ENCODE measurements around the gene HM13. TPM values are rescaled to one million over a fixed set of nuclear protein-coding genes. Genes with fewer than 3 reads are reported as not detected.

The HM13 gene
- total RNA-seq, 1 experiment from 2014 or later = 272 TPM

DNA sequence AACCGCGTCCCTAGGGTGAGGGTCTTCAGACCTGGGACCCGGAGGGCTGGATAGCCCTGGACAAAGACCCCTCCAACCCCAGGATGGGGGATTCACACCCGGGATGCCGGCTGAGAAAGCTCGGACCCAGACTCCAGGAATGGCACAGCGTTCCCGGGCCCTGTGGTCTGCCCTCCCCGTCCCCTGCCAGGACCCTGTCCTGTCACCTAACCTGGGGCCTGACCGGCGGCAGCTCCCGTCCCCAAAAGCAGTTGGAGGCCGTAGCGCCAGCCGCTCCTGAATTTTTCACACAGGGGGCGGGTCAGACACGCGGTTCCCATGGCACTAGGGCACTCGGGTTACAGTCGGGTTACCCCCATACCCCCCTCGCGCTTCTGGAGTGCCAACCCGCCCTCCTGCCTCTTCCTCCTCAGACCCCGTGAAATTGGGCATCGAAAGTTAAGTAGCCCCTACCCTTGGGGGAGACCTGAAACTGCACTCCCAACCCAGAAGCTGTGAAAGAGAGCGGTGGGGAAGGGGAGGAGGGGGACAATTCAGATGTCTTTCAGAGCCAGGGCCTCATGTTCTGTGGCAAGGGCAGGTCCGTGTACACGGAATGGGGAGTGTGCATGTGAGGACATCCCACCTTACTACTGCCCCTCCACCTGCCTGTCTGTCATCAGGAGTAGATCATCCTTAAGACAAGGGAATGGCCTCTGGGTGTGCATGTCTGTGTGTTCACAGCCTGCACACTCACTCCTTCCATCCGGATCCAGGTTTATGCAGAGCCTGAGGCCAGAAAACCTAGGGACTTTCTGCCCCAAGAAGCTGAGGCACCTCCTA, 38.6 kb upstream of the HM13 start:
- Histone ChIP-seq H4K20me1 (ENCODE audit: insufficient read depth) (no peaks in the 10 kb centered on the region), H3K9me2 (ENCODE audit: insufficient read depth) (no peaks in the 10 kb centered on the region), H3K4me2 (no peak overlapping the region), H3K36me3 (ENCODE audit: low read depth) (no peaks in the 10 kb centered on the region), H3K4me1 (replicated peaks; ENCODE audit: insufficient read depth) (peaks cover 8% of the 10 kb centered on the region; the same call in 1 of the 2 replicates), H2AFZ (no peak overlapping the region), H3K27me3 (ENCODE audit: insufficient read depth, low read depth) (peaks cover 23% of the 10 kb centered on the region), H3K9me3 (ENCODE audit: insufficient read depth, low read depth) (no peaks in the 10 kb centered on the region), H3K27ac (no peak overlapping the region), H3K79me2 (ENCODE audit: low read depth) (no peaks in the 10 kb centered on the region), H3K4me3 (no peak overlapping the region), H3F3A (ENCODE audit: insufficient read depth, low read depth) (peaks cover 5% of the 10 kb centered on the region; the same call in 1 of the 2 replicates)
- DNase-seq = no peak
- intact Hi-C loops (cut with micrococcal nuclease; ENCODE audit: unreplicated experiment) = no loop called here
- TF ChIP-seq, protein P1, sequence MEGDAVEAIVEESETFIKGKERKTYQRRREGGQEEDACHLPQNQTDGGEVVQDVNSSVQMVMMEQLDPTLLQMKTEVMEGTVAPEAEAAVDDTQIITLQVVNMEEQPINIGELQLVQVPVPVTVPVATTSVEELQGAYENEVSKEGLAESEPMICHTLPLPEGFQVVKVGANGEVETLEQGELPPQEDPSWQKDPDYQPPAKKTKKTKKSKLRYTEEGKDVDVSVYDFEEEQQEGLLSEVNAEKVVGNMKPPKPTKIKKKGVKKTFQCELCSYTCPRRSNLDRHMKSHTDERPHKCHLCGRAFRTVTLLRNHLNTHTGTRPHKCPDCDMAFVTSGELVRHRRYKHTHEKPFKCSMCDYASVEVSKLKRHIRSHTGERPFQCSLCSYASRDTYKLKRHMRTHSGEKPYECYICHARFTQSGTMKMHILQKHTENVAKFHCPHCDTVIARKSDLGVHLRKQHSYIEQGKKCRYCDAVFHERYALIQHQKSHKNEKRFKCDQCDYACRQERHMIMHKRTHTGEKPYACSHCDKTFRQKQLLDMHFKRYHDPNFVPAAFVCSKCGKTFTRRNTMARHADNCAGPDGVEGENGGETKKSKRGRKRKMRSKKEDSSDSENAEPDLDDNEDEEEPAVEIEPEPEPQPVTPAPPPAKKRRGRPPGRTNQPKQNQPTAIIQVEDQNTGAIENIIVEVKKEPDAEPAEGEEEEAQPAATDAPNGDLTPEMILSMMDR (conservative IDR thresholded peaks at IDR 0.05) = no peak
- TF ChIP-seq EZH2 (IDR thresholded peaks at IDR 0.05; ENCODE audit: low read depth) = no peak
- no TSS peak for BruUV-seq (replicated peaks)
- ChIA-PET CTCF (no interaction called here), POLR2A (ENCODE audit: unreplicated experiment) (no interaction called here)

- Histone ChIP-seq H3K9me3 (ENCODE audit: insufficient read depth, low read depth) (no peaks in the 10 kb centered on the region), H2AFZ (no peak overlapping the region), H3K4me3 (no peak overlapping the region), H3F3A (ENCODE audit: insufficient read depth, low read depth) (peaks cover 5% of the 10 kb centered on the region; the same call in 1 of the 2 replicates), H3K27me3 (ENCODE audit: insufficient read depth, low read depth) (peaks cover 23% of the 10 kb centered on the region), H3K4me2 (no peak overlapping the region), H3K4me1 (replicated peaks; ENCODE audit: insufficient read depth) (peaks cover 8% of the 10 kb centered on the region; the same call in 1 of the 2 replicates), H4K20me1 (ENCODE audit: insufficient read depth) (no peaks in the 10 kb centered on the region), H3K36me3 (ENCODE audit: low read depth) (no peaks in the 10 kb centered on the region), H3K79me2 (ENCODE audit: low read depth) (no peaks in the 10 kb centered on the region), H3K27ac (no peak overlapping the region), H3K9me2 (ENCODE audit: insufficient read depth) (no peaks in the 10 kb centered on the region)
- ChIA-PET CTCF (no interaction called here), POLR2A (ENCODE audit: unreplicated experiment) (no interaction called here)
- intact Hi-C loops (cut with micrococcal nuclease; ENCODE audit: unreplicated experiment) = no loop called here
- TF ChIP-seq EZH2 (IDR thresholded peaks at IDR 0.05; ENCODE audit: low read depth) = no peak
- TF ChIP-seq, protein P1 (conservative IDR thresholded peaks at IDR 0.05) = no peak
- BruUV-seq (replicated peaks) = no TSS peak
- DNase-seq = no peak
Observed at GRCh38 chr20:31476294-31476585, 38.0 kb upstream of the HM13 start.

DNA sequence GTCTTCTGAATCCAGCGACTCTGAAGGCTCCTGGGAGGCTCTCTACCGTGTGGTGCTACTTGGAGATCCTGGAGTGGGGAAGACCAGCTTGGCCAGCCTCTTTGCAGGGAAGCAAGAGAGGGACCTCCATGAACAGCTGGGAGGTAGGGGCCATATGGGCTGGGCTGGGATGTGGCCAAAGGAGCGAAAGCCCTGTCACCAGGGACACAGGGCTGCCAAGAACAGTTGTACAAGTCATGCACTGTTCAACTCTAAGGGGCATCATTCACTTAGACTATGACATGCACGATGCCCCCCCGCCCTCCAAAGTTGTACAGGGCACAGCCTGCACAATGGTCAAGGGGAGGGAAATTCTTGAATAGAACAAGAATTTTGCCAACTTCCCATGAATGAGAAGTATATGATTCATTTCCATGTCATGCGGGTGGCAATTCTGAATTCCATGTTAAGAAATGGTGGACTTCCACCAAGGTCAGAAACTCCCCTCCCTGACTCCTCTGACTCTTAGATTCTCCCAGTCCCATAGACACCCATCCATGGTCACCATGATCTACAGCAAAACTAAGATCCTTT, 37.5 kb upstream of the HM13 start:
- no peak overlapping the region for H3K4me3 ChIP-seq
- no peak overlapping the region for H2AFZ ChIP-seq
- H3F3A ChIP-seq (ENCODE audit: insufficient read depth, low read depth) = peaks cover 5% of the 10 kb centered on the region; the same call in 1 of the 2 replicates
- intact Hi-C loops (cut with micrococcal nuclease; ENCODE audit: unreplicated experiment) = no loop called here
- peaks cover 8% of the 10 kb centered on the region; the same call in 1 of the 2 replicates for H3K4me1 ChIP-seq (replicated peaks; ENCODE audit: insufficient read depth)
- POLR2A ChIA-PET (ENCODE audit: unreplicated experiment) = no interaction called here
- H3K9me2 ChIP-seq (ENCODE audit: insufficient read depth) = no peaks in the 10 kb centered on the region
- no peaks in the 10 kb centered on the region for H3K79me2 ChIP-seq (ENCODE audit: low read depth)
- TF ChIP-seq EZH2 (IDR thresholded peaks at IDR 0.05; ENCODE audit: low read depth) = no peak
- H4K20me1 ChIP-seq (ENCODE audit: insufficient read depth) = no peaks in the 10 kb centered on the region
- no peak overlapping the region for H3K4me2 ChIP-seq
- H3K27ac ChIP-seq = no peak overlapping the region
- BruUV-seq (replicated peaks) = no TSS peak
- H3K27me3 ChIP-seq (ENCODE audit: insufficient read depth, low read depth) = peaks cover 23% of the 10 kb centered on the region
- no peaks in the 10 kb centered on the region for H3K9me3 ChIP-seq (ENCODE audit: insufficient read depth, low read depth)
- DNase-seq = no peak
- H3K36me3 ChIP-seq (ENCODE audit: low read depth) = no peaks in the 10 kb centered on the region
- CTCF ChIA-PET = no interaction called here

Measured in PC-9 (cell line).